ENCODE results near the gene C16orf87.

DNA sequence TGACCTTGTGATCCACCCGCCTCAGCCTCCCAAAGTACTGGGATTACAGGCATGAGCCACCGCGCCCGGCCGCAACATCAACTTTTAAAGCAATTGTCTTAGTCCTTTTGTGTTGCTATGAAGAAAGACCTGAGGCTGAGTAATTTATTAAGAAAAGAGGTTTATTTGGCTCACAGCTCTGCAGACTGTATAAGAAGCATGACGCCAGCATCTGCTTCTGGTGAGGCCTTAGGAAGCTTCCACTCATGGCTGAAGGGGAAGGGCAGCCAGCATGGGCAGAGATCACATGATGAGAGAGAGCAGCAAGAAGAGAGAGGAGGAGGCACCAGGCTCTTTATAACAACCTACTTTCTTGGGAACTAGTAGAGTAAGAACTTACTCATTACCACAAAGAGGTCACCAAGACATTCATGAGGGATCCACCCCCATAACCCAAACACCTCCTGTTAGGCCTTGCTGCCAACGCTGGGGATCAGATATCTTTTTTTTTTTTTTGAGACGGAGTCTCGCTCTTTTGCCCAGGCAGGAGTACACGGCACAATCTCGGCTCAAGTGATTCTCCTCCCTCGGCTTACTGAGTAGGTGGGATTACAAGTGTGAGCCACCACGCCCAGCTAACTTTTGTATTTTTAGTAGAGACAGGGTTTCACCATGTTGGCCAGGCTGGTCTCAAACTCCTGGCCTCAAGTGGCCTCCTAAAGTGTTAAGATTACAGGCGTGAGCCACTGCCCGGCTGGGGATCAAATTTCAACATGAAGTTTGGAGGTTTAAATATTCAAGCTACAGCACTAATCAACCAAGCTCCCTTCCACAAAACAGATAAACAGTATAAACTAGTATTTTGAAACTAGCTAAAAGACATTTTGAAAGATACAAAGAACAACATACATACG, 31.8 kb upstream of the C16orf87 start:
- TF ChIP-seq EZH2phosphoT487 (IDR thresholded peaks at IDR 0.05; ENCODE audit: insufficient read depth, low read depth) (no peak), EZH2 (IDR thresholded peaks at IDR 0.05; ENCODE audit: insufficient read depth, poor library complexity, severe bottlenecking) (no peak)

Data from GM23248 (cell line).